DMS 273 (cell line): Measurements from ENCODE around the gene DDX6.
"Not testable (repeated sequence)": the region's sequence is repeated elsewhere in the genome, so short reads cannot be mapped to it uniquely, and the experiment has no call there.

Experiments used
- DNase-seq: peaks from one replicate; lab custom pipeline; 2025; ENCODE audit not compliant: unreplicated experiment; lab: John Stamatoyannopoulos, UW

Gene DDX6

GRCh38 chr11:118791111-118791960, at the start of gene DDX6:
DDX6 (minus strand) TSS chr11:118791164; CDS start chr11:118786251, 4,913 bp downstream.
- peak; percentile 83 for DNase-seq

DNA sequence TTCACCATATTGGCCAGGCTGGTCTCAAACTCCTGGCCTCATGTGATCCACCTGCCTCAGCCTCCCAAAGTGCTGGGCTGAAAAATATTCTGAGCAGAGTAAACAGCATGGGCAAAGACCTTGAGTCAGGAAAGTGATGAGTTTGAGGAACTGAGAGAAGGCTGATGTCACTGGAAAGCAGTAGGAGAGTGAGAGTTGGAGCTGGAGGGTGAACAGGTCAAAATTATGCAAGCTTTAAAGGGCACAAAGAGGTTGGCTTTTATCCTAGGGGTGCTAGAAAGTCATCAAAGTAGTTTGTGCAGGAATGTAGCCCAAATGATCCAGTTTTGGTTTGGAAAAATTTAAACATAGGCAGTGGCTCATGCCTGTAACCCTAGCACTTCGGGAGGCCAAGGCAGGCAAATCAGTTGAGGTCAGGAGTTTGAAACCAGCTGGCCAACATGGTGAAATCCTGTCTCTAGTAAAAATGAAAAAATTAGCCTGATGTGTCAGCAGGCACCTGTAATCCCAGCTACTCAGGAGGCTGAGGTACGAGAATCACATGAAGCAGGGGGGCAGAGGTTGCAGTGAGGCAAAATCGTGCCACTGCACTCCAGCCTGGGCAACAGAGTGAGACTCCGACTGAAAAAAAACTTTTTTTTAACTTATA, 48.1 kb upstream of the DDX6 start:
- no peak for DNase-seq

DNA sequence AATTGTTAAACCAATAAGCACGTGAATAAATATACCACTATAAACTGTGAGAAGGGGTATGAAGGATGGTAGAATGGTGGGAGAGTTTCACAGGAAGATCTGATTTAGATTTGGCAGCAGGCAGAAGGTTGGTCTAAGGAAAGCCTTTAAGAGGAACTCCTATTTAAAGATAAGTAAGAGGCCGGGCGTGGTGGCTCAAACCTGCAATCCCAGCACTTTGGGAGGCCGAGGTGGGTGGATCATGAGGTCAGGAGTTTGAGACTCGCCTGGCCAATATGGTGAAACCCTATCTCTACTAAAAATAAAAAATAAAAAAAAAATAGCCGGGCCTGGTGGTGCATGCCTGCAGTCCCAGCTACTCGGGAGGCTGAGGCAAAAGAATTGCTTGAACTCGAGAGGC, 46.9 kb upstream of the DDX6 start:
- DNase-seq, result no peak

GRCh38 chr11:118834427-118835028, 43.6 kb upstream of the DDX6 start:
- DNase-seq, result no peak

DNA sequence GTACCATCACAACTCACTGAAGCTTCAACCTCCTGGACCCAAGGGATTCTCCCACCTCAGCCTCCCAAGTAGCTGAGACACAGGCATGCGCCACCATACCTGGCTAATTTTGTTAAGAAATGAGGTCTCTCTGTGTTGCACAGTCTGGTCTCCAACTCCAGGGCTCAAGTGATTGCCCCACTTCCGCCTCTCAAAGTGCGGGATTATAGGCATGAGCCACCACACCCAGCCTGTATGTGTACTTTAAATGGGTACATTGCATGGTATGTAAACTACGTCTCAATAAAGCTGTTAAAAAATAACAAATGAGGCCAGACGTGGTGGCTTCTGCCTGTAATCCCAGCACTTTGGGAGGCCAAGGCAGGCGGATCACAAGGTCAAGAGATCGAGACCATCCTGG, 36.2 kb upstream of the DDX6 start:
- no peak for DNase-seq

GRCh38 chr11:118822936-118823510, 32.1 kb upstream of the DDX6 start:
- DNase-seq, result not testable (repeated sequence)

- peak; percentile 45 for DNase-seq
Measured at GRCh38 chr11:118820412-118821357, 29.7 kb upstream of the DDX6 start.

DNA sequence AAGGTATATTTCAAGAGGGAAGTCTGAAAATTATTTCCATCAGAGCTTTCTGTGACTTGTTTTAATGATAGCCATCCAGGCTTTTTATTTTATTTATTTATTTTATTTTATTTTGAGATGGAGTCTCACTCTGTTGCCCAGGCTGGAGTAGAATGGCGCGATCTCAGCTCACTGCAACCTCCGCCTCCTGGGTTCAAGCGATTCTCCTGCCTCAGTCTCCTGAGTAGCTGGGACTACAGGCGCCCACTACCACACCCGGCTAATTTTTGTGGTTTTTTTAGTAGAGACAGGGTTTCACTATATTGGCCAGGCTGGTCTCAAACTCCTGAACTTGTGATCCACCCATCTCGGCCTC, 29.0 kb upstream of the DDX6 start:
- DNase-seq, result not testable (repeated sequence)

GRCh38 chr11:118819334-118820024, 28.5 kb upstream of the DDX6 start:
- DNase-seq, result no peak

DNA sequence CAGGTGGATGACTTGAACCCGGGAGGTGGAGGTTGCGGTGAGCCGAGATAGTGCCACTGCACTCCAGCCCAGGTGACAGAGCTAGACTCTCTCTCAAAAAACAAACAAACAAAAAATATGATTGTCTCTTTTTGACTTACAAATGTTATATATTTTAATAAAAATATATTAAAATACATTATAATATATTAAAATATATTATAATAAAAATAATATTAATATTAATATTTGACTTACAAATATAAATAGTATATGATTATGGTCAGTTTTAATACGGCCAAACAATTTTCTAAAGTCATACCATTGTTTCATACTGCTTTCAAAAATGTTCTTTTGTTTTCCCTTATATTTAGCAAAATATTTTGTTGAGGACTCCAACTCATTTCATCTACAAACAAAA, 27.2 kb upstream of the DDX6 start:
- no peak for DNase-seq

DNA sequence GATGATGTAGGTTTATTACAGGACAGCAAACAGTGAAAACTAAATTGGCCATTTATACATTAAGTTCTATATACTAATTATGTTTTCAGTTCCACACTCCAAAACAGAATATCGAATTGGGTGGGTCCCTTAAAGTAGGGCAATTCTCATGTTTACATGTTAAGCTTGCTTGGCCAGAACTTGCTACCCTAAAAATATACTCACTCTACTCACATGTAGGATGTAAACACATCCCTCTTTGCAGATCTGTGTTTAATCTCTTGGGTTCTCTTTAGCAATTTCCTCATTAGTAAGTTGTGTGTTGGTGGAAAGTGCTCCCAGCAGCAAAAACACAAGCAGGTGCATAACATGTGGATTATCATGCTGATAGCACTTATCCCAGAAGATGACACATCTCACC, 22.6 kb upstream of the DDX6 start:
- no peak for DNase-seq

GRCh38 chr11:118812485-118812884, 21.5 kb upstream of the DDX6 start:
- no peak for DNase-seq

DNA sequence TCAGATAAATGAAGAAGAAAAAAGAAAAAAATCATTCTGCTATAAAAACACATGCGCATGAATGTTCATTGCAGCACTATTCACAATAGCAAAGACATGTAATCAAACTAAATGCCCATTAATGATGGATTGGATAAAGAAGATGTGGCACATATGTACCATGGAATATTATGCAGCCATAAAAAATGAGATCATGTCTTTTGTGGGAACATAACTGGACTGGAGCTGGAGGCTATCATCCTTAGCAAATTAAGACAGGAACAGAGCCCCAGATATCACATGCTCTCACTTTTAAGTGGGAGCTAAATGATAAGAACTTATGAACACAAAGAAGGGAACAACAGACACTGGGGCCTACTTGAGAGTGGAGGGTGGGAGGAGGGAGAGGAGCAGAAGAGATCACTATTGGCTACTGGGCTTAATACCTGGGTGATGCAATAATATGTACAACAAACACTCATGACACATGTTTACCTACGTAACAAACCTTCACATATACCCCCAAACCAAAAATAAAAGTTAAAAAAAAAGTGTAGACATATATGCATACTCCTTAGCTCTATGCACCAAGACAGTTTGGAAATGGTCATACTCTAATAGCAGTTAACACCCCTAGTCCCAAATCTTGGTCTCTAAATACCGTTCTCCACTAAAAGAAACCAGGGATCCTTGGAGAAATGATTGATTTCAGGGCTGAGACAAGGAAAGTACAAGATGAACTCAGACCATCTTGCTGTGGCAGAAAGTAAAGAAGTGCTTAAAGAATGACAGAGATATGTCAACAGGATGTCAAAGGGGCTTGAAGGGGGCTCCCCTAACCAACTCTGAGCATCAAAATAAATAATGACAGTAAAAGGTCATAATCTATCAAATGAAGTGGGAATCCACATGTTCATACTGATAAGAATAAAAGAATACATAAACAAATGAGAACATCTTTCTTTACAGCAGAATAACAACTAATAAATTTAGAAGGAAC, 17.1 kb upstream of the DDX6 start:
- no peak for DNase-seq

DNA sequence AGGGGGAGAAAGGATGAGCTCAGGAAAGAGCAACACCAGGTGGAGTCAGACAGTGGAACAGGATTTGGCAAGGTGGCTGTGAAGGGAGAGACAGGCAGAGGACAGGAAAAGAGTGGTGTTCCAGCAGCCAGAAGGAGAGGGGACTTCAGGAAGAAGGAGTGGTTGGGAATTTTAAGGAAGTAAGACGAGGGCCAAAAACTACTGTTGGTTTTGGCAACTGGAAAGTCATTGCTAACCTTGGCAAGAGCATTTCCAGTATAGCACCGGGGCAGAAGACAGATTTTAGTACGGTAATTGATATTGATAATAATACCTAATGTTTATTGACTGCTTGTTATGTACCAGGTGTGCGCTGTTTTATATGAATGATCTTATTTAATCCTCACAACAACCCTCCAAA, 15.4 kb upstream of the DDX6 start:
- no peak for DNase-seq

GRCh38 chr11:118804094-118804493, 13.1 kb upstream of the DDX6 start:
- DNase-seq, result no peak

- DNase-seq, result no peak
Measured at GRCh38 chr11:118799372-118799771, 8.4 kb upstream of the DDX6 start.

- DNase-seq, result no peak
Measured at GRCh38 chr11:118797510-118797909, 6.5 kb upstream of the DDX6 start.

DNA sequence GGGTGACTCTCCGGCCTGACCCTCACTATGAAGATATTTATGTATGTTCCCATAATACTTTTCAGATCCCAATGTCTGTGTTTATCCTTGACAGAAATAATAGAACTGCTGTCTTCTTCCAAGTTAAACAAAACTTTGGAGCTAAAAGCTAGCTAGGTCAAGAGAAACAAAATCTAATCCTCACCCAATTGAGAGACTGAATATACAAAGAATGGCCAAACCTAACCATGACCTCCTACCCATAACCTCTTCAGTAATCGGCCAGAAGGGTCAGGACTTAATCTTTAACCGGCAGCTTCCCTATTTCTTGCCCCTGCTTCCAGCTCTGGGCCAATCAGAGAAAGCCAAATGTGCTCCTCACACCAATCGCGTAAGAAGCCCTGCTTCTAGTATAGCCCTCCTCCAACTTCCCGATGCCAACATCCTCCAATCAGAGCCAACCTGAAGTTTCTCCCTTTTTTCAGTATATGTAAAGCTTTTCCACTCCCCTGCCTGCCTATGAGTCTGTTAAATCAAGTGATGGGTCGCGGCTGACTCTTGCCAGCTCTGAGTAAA, 1.7 kb upstream of the DDX6 start:
- DNase-seq, result peak; percentile 35
